Prostate gland (tissue), 2 donors: ENCODE measurements around the gene DOCK10.

Experiments
- POLR2A ChIP-seq: fragments of 450-650 bp; IDR thresholded peaks from one replicate; pipeline ENCODE4 v1.6.1; 2016; ENCODE audit warnings: antibody characterized with exemption, mild to moderate bottlenecking
- POLR2AphosphoS5 ChIP-seq: sonication (generic); formaldehyde crosslinking; IDR thresholded peaks from one replicate; pipeline ENCODE4 v1.6.1; 2017; ENCODE audit warnings: antibody characterized with exemption
- TF ChIP-seq, protein P1 (sequence below), 4 experiments: fragments of 200-600 bp in 2 of 4; fragments of 450-650 bp in 2 of 4; sonication (generic) in 2 of 4; IDR thresholded peaks; 1 replicate in 3 of 4; 2 replicates in 1 of 4; pipeline ENCODE4 v1.5.1; 2016 to 2019; ENCODE audit warnings: antibody characterized with exemption in 4 of 4, mild to moderate bottlenecking in 2 of 4, moderate library complexity in 2 of 4

DNA sequence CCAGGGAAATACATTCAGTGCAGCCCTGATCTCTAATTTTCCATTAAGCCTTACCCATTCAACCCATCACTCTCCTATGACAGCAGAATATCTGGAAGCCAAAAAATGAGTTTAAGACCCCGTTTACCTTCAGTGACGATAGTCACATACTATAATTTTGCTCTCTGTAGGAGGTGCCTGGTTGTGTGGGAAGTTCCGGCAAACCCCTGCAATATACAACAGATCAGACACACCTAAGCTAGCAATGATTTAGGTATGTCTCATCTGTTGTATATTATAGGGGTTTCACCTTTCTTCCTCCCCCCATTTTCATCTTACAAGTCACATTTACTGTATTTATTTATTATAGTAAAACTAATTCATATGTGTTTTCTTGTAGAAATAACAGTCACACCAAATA is 101.7 kb downstream of the DOCK10 start:
- no peak for TF ChIP-seq POLR2AphosphoS5
- TF ChIP-seq, protein P1, sequence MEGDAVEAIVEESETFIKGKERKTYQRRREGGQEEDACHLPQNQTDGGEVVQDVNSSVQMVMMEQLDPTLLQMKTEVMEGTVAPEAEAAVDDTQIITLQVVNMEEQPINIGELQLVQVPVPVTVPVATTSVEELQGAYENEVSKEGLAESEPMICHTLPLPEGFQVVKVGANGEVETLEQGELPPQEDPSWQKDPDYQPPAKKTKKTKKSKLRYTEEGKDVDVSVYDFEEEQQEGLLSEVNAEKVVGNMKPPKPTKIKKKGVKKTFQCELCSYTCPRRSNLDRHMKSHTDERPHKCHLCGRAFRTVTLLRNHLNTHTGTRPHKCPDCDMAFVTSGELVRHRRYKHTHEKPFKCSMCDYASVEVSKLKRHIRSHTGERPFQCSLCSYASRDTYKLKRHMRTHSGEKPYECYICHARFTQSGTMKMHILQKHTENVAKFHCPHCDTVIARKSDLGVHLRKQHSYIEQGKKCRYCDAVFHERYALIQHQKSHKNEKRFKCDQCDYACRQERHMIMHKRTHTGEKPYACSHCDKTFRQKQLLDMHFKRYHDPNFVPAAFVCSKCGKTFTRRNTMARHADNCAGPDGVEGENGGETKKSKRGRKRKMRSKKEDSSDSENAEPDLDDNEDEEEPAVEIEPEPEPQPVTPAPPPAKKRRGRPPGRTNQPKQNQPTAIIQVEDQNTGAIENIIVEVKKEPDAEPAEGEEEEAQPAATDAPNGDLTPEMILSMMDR (IDR thresholded peaks at IDR 0.05): no peak
- no peak for TF ChIP-seq POLR2A
